GM20000 (cell line): ENCODE data around the gene LEUTX.

ENCODE experiments used
- DNase-seq: peaks from one replicate; pipeline ENCODE4 v3.0.0; 2012; ENCODE audit warnings: low spot score
- TF ChIP-seq, protein P1 (sequence below): IDR thresholded peaks from 2 replicates; pipeline ENCODE4 v1.5.1; 2012; ENCODE audit warnings: mild to moderate bottlenecking, control low read depth; ENCODE audit errors: extremely low read depth, missing control alignments

The LEUTX gene

DNA sequence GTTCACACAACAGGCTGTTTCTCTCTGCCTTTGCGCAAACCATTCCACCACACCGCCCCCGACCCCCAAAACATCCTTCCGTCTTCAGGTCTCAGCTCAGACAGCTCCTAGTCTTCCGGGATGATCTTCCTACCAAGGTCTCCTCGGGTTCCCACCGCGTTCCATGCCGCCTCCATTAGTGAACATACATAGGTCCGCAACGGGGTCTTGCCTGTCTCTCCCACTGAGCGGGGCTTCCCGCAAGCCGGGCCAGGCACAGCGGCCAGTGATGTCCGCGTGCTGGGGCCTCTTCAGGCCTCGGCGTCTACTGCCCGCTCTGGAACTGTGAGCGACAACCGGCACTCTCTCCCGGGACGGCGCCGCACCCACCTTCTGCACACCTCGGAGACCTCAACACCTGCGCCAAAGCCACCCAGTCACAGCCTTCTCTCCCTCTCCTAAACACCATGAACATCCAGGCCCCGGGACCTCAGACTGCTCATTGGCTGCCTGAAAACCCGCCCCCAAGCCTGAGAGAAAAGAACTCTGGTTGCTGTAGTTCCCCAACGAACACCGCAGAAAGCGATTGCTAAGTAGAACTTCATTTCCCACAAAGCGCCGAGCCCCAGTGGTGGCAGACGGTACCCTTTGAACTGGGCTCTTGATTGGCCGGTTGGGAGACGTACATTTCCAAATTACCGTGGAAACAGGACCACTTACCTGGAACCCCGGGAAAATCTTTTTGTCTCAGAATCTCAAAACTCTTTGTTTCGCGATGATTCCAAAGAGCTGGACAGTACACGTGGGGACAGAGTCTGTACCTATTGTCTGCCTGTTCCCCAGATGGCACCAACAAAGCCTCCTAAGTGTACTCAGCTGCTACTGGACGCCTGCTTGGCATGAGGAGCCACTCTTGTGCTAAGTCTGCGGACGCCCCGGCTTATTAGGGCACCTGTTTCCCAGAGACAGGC is 45.8 kb downstream of the LEUTX start:
- TF ChIP-seq, protein P1, sequence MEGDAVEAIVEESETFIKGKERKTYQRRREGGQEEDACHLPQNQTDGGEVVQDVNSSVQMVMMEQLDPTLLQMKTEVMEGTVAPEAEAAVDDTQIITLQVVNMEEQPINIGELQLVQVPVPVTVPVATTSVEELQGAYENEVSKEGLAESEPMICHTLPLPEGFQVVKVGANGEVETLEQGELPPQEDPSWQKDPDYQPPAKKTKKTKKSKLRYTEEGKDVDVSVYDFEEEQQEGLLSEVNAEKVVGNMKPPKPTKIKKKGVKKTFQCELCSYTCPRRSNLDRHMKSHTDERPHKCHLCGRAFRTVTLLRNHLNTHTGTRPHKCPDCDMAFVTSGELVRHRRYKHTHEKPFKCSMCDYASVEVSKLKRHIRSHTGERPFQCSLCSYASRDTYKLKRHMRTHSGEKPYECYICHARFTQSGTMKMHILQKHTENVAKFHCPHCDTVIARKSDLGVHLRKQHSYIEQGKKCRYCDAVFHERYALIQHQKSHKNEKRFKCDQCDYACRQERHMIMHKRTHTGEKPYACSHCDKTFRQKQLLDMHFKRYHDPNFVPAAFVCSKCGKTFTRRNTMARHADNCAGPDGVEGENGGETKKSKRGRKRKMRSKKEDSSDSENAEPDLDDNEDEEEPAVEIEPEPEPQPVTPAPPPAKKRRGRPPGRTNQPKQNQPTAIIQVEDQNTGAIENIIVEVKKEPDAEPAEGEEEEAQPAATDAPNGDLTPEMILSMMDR, result no peak
- peak; percentile 94 for DNase-seq

GRCh38 chr19:39825093-39825463 is 46.4 kb downstream of the LEUTX start:
- DNase-seq, result no peak
- TF ChIP-seq, protein P1, result no peak

- TF ChIP-seq, protein P1, result no peak
- no peak for DNase-seq
Observed at GRCh38 chr19:39825531-39826076, 47.0 kb downstream of the LEUTX start.

- TF ChIP-seq, protein P1, result no peak
- no peak for DNase-seq
Observed at GRCh38 chr19:39826311-39826945, 47.8 kb downstream of the LEUTX start.

GRCh38 chr19:39827216-39827615 is 48.6 kb downstream of the LEUTX start:
- no peak for DNase-seq

GRCh38 chr19:39828015-39828653 is 49.5 kb downstream of the LEUTX start:
- no peak for DNase-seq
- TF ChIP-seq, protein P1, result no peak

More at GRCh38 chr19:39827216-39827615, 48.6 kb downstream of the LEUTX start:
- TF ChIP-seq, protein P1, result no peak
